SH-SY5Y (cell line): Measurements from ENCODE around the gene KCNN3.

Experiments used
- GATA2 ChIP-seq: IDR thresholded peaks from 2 replicates; pipeline ENCODE4 v1.6.1; 2011; ENCODE audit warnings: mild to moderate bottlenecking, low read depth, low read length
- GATA3 ChIP-seq: IDR thresholded peaks from 2 replicates; pipeline ENCODE4 v1.6.1; 2011; ENCODE audit warnings: low read depth, mild to moderate bottlenecking, low read length, moderate library complexity

DNA sequence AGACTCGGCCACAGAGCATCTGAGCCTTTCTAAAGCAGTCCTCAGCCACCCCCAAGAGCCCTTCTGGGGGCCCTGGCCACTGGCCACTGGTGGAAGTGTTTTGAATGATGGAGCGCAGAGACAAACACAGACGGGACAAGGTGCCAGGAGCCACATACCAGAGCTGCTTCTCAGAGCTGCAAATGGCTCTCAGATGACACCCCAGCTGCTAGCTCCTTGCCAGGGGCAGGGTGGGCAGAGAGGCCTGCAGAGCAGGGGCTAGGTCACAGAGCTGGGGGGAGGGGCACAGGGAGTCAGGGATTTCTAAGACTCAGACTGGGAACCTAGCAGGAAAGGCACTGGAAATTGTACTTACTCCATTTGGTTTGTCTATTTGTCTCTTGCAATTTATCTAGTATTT, 30.4 kb downstream of the KCNN3 start:
- TF ChIP-seq GATA2 (no peak), GATA3 (no peak)
